Calu3 (cell line): ENCODE measurements around the gene CDK17. TPM values are rescaled to one million over a fixed set of nuclear protein-coding genes. Genes with fewer than 3 reads are reported as not detected.

Experiments
- BruUV-seq: library from RNA; stranded (reverse); fragments of 400-500 nt; replicated peaks from 2 replicates; lab custom pipeline; 2021; lab: Mats Ljungman, UMichigan
- CTCF ChIA-PET: fragments of 300-600 bp; sonication (Branson Sonifier 250); formaldehyde crosslinking; loops from one replicate; lab custom pipeline; 2022; ENCODE audit warnings: antibody characterized with exemption; lab: Charles Lee
- DNase-seq: peaks from one replicate; pipeline ENCODE4 v3.0.0; 2022
- H3K27ac Mint-ChIP-seq: one replicate; pipeline ENCODE4 v1.8.0; 2022; ENCODE audit warnings: mixed read lengths; ENCODE audit not compliant: unreplicated experiment
- H3K27me3 Mint-ChIP-seq: one replicate; pipeline ENCODE4 v1.8.0; 2022; ENCODE audit warnings: mixed read lengths; ENCODE audit not compliant: unreplicated experiment
- H3K36me3 Mint-ChIP-seq: one replicate; pipeline ENCODE4 v1.8.0; 2022; ENCODE audit warnings: mild to moderate bottlenecking, moderate library complexity, mixed read lengths; ENCODE audit not compliant: insufficient read depth, unreplicated experiment
- H3K4me1 Mint-ChIP-seq: one replicate; pipeline ENCODE4 v1.8.0; 2022; ENCODE audit warnings: mild to moderate bottlenecking, low read depth, mixed read lengths; ENCODE audit not compliant: unreplicated experiment
- H3K4me3 Mint-ChIP-seq: one replicate; pipeline ENCODE4 v1.8.0; 2022; ENCODE audit warnings: mild to moderate bottlenecking, low read depth, moderate library complexity, mixed read lengths; ENCODE audit not compliant: unreplicated experiment
- H3K9me3 Mint-ChIP-seq: one replicate; pipeline ENCODE4 v1.8.0; 2022; ENCODE audit warnings: low read depth, mixed read lengths; ENCODE audit not compliant: unreplicated experiment
- intact Hi-C: fragments of 100-400 bp; cut with micrococcal nuclease; formaldehyde crosslinking; loops from one replicate; pipeline ENCODE4 v1.10.0; 2022; ENCODE audit not compliant: unreplicated experiment
- total RNA-seq: library from RNA; stranded (reverse); gene quantifications from 2 replicates; pipeline ENCODE4 v1.2.3, GENCODE V29; 2022
- TF ChIP-seq, protein P1 (sequence below): fragments of 200-600 bp; IDR thresholded peaks from one replicate; pipeline ENCODE4 v1.8.0; 2022; ENCODE audit warnings: antibody characterized with exemption; ENCODE audit not compliant: unreplicated experiment

The CDK17 gene
- total RNA-seq, 1 experiment from 2014 or later = 28.8 TPM

DNA sequence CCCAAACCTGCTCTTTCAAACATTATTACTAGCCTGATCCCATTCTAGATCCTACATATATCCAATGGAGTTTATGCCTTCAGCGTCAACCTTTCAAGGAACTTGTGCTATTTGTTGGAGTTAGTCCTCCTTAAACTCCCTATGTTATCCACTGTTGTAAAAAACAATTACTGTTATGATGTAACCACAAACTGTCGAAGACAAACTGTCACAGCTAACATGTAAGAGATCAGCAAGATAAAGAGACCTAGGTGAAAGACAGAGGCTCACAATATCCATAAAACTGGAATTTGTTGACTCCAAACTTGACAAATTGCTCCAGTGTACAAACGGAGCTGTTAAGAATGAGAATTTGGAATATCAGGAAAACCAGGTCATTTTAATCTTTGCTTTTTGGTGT is 70.7 kb downstream of the CDK17 start:
- Mint-ChIP-seq H3K4me3 (no peak overlapping the region), H3K27ac (no peak overlapping the region), H3K9me3 (no peaks in the 10 kb centered on the region), H3K4me1 (peaks cover 10% of the 10 kb centered on the region), H3K36me3 (no peaks in the 10 kb centered on the region), H3K27me3 (no peaks in the 10 kb centered on the region)
- TF ChIP-seq, protein P1, sequence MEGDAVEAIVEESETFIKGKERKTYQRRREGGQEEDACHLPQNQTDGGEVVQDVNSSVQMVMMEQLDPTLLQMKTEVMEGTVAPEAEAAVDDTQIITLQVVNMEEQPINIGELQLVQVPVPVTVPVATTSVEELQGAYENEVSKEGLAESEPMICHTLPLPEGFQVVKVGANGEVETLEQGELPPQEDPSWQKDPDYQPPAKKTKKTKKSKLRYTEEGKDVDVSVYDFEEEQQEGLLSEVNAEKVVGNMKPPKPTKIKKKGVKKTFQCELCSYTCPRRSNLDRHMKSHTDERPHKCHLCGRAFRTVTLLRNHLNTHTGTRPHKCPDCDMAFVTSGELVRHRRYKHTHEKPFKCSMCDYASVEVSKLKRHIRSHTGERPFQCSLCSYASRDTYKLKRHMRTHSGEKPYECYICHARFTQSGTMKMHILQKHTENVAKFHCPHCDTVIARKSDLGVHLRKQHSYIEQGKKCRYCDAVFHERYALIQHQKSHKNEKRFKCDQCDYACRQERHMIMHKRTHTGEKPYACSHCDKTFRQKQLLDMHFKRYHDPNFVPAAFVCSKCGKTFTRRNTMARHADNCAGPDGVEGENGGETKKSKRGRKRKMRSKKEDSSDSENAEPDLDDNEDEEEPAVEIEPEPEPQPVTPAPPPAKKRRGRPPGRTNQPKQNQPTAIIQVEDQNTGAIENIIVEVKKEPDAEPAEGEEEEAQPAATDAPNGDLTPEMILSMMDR = no peak
- BruUV-seq = no TSS peak
- CTCF ChIA-PET = interaction anchor here (0.7 kb wide), 1 partner anchor 333 kb away, joined by 3 read pairs; the partner anchor contains the start of gene HAL
- intact Hi-C loops = no loop called here
- no peak for DNase-seq

DNA sequence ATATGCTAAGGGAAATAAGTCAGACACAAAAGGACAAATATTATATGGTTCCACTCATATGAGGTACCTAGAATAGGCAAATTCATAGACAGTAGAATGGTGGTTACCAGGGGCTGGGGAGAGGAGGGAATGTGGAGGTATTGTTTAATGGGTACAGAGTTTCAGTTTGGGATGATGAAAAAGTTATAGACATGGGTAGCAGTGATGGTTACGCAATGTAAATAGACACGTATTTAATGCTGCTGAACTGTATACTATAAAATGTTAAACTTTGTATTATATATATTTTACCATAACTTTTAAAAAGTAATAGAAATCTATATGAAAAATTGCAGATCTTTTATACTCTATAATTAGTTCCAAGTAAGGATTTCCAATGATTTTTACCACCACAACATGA is 71.2 kb downstream of the CDK17 start:
- CTCF ChIA-PET = no interaction called here
- intact Hi-C loops = no loop called here
- H3K9me3 Mint-ChIP-seq = no peaks in the 10 kb centered on the region
- no peaks in the 10 kb centered on the region for H3K27me3 Mint-ChIP-seq
- no peaks in the 10 kb centered on the region for H3K36me3 Mint-ChIP-seq
- DNase-seq = no peak
- no peak overlapping the region for H3K4me3 Mint-ChIP-seq
- peaks cover 10% of the 10 kb centered on the region for H3K4me1 Mint-ChIP-seq
- TF ChIP-seq, protein P1 = no peak
- no peak overlapping the region for H3K27ac Mint-ChIP-seq
- BruUV-seq = no TSS peak

DNA sequence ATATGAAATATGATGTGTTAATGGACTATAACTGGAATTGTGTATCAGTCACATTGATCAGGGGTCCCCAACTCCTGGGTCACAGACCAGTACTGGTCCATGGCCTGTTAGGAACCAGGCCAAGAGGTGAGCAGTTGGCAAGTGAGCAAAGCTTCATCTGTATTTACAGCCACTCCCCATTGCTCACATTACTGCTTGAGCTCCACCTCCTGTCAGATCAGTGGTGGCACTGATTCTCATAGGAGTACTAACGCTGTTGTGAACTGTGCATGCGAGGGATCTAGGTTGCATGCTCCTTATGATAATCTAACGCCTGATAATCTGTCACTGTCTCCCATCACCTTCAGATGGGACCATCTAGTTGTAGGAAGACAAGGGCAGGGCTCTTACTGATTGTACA is 72.3 kb downstream of the CDK17 start:
- H3K27ac Mint-ChIP-seq = no peak overlapping the region
- BruUV-seq = no TSS peak
- no peak for DNase-seq
- no peak overlapping the region for H3K4me3 Mint-ChIP-seq
- H3K4me1 Mint-ChIP-seq = peaks cover 10% of the 10 kb centered on the region
- TF ChIP-seq, protein P1 = no peak
- CTCF ChIA-PET = no interaction called here
- H3K9me3 Mint-ChIP-seq = no peaks in the 10 kb centered on the region
- H3K36me3 Mint-ChIP-seq = peaks cover 6% of the 10 kb centered on the region
- no peaks in the 10 kb centered on the region for H3K27me3 Mint-ChIP-seq
- intact Hi-C loops = no loop called here

DNA sequence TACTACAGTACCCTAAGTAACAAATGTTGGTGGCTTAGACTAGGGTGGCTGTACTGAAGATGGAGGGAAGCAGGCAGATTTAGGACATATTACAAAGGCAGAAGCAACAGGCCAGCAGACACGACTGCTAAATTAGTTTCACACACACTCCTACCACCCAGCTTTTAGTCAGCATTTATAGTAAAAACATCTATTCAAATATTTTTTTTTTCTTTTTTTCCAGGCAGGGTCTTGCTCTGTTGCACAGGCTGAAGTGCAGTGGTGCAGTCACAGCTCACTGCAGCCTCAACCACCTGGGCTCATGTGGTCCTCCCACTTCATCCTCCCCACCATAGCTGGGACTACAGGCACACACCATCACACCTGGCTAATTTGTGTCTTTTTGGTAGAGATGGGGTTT is 72.9 kb downstream of the CDK17 start:
- H3K27me3 Mint-ChIP-seq = no peaks in the 10 kb centered on the region
- CTCF ChIA-PET = no interaction called here
- H3K4me1 Mint-ChIP-seq = peaks cover 10% of the 10 kb centered on the region
- no peaks in the 10 kb centered on the region for H3K9me3 Mint-ChIP-seq
- intact Hi-C loops = no loop called here
- no peak overlapping the region for H3K27ac Mint-ChIP-seq
- no TSS peak for BruUV-seq
- H3K4me3 Mint-ChIP-seq = no peak overlapping the region
- peaks cover 6% of the 10 kb centered on the region for H3K36me3 Mint-ChIP-seq
- no peak for DNase-seq
- TF ChIP-seq, protein P1 = no peak
